Glomerular endothelial cell (primary cell): Measurements from ENCODE around the gene PIH1D2. TPM values are rescaled to one million over a fixed set of nuclear protein-coding genes. Genes with fewer than 3 reads are reported as not detected.
"Not testable (repeated sequence)": the region's sequence is repeated elsewhere in the genome, so short reads cannot be mapped to it uniquely, and the experiment has no call there.

Experiments
- DNase-seq: peaks from one replicate; pipeline ENCODE4 v3.0.0-alpha.2; 2011; ENCODE audit warnings: low read depth, low spot score; ENCODE audit errors: extremely low read depth
- total RNA-seq: library from RNA; depleted of rRNA; stranded (reverse); fragments of >200 nt; gene quantifications from 2 replicates; pipeline ENCODE4 v1.2.3, GENCODE V29; 2015

PIH1D2 gene, protein sequence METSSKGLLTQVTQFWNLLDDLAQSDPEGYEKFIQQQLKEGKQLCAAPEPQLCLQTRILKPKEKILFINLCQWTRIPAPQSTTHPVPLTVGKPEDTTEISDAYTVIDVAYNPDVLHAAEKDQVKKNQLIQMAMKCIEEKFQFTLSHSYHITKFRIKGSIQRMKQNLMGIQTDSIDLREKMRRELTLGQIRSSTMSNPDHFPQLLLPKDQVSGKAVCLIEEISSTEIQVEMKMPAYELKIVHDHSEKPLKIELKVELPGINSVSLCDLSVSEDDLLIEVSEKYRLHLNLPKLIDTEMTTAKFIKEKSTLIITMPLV
- 0.41 and 1.5 TPM in 2 replicates for total RNA-seq

DNA sequence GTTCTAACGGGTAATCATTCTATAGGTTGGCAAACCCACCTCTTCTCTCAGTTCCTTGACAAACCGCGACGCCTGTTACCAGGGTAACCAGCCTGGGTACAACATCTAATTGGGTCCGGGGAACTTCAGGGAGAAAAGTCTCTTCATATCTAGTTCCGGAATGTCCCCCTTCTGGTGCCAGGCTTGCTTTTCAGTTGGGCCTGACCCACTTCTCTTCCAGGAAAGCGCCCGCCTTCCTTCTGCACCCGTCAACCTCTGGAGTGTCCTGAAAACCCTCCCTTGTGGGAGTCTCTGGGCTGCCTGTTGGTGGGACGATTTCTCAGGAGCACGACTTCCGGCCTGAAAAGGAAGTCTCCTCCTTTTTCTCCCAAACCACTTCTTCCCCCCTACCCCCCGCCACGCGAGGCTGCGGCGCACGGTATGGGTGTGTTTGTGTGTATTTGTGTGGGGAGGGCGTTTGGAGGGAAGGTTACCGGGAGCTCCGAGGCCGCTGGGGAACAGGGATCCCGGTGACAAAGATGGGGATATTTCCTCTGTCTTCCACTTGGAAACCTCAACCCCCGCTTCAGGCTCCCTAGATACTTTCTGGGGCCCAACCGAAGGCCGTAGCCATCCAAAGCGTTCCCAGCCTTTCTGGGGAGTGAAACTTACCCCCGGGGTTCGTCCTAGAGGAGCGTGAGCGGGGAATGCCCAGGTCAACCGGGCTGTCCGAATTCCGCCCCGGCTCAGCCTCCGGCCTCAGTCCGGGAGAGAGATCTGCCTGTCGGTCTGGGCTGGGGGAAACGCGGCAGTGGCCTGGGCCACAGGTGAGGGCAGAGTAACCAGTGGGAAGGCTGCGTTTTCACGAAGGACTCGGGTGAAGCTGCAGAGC, at the start of gene PIH1D2, which contains the start of gene NKAPD1:
Gene PIH1D2 (minus strand): TSS at position 77 of the 871 bp plus-strand sequence. CDS start 843 bp downstream, outside the sequence.
Gene NKAPD1 (plus strand): TSS at position 359 of the 871 bp plus-strand sequence. CDS start 1,276 bp downstream, outside the sequence.
- peak; percentile 80 for DNase-seq

DNA sequence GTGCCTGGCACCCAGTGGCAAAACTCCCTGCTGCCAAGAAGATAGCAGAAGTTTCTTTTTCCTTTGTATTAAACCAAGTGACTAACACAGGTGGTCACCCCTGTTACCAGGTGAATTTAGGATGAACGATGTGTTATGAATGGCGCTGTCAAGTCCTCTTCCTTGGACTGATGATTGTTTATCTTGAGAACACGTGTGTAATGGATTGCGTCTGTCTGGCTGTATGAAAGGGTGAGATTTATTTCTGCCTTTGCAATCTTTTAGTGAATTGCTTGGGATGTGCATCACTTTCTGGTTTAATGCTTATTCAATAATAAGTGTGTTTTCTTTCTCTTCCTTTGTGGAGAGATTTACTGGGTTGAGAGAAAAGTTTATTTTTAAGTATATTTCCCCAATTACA, 49.3 kb upstream of the PIH1D2 start:
- DNase-seq, result no peak

DNA sequence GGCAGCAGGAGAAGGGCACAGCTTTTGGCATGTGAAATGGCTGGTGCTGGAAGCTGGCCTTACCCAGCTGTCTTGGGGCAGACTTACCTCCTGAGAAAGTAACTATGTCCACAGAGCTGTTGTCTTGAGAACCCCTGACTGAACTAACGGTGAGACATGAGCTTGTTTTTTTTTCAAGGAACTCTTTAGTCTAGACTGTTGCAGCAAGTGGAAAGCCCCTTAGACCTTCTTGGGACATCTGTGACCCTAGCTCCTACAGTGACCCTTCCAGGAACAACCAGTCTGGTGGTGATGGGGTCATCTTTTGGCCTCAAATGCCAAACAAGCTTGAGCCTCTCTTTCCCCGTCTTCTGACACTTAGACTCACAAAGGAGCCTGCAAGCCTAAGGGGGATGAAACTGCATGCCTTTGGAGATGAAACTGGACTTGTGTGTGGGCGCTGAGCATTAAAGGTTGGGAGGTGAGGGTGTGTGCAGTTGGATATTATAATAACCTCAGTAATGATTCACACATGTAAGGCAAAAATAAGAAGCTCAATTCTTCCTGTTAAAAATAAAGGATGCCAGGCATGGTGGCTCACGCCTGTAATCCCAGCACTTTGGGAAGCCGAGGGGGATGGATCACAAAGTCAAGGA, 48.3 kb upstream of the PIH1D2 start:
- DNase-seq, result no peak

DNA sequence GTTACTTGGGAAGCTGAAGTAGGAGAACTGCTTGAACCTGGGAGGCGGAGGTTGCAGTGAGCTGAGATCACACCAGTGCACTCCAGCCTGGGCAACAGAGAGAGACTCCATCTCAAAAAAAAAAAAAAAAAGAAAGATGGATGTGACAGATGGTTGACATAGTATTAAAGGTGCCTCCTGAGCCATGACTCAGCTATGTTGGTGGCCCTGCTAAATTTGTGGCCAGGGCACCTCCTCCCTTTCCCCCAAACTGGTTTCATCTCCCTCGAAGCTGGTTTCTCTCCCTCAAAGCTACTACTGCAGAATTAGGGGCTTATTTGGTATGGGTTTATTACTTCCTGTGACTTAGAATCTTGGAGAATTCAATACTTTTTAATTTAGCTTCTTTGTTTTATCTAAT, 44.4 kb upstream of the PIH1D2 start:
- no peak for DNase-seq

DNA sequence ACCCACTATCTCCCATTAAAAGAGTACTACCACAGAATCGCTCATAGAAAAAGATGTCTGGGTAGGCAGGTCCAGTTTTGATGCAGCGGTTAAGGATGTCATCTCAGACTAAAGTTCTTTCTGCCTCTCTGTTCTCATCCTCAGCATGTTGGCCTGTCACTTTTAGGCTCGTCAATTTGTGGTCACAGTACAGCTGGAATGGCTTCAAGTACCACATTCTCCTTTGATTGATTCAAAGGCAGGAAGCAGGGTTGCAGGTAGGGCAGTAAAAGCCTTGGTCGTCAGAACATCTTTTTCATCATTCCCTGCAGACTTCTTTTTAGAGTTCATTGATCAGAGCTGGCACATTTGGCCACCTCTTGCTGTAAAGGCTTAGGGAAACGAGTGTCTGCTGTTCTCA, 41.6 kb upstream of the PIH1D2 start:
- no peak for DNase-seq

DNA sequence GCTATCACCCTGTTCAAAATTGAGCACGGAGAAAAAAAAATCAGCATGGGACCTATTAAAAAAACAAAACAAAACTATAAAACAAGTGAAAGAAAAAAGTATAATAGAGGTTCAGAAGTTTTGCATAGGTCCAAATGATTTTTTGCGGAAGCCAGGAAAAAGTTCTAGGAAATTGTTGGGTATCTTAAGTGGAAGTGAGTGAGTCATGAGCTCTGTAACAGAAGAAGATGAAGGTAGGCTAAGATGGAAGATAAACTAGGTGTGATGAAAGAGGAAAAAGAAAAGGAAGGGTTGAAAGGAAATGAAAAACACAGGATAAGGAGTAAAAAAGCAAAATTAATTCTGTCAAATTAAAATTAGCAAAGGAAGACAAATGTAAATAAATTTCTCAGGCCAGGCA, 40.6 kb upstream of the PIH1D2 start:
- DNase-seq, result no peak

DNA sequence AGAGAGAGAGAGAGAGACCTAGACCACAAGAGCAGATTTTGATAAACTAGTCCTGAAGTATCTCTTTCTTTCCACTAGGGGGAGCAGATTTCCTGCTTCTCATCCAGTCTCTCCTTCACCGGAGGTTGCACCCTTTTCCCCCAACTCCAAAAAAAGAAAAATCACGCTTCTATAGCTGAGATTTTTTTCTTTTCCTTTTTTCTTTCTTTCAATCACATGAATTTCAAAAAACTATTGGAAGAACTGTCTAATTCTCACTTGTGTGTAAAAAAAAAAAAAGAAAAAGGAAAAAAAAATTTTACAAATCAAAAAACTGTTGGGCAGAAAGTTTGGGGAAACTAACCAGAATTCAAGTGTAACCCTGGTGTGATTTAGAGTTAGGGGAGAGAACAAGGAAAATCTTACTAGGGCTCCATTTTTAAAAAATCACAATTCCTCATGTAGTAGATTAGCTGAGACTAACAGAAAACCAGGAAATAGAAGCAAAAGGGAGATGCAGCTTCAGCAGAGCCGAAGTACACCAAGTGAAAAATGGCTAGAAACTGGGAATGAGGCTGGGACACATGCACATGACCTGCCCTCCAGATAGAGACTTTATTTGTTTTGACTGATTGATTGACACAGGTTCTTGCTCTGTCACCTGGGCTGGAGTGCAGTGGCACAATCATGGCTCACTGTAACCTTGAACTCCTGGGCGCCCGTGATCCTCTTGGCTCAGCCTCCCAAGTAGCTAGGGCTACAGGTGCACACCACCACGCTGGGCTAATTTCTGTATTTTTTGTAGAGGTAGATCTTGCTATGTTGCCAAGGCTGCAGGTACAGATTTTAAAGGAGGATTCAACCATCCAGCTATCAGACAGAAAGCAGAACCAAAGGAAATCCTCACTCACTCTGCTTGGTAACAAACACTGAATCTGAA, 40.0 kb upstream of the PIH1D2 start:
- DNase-seq, result peak; percentile 31

DNA sequence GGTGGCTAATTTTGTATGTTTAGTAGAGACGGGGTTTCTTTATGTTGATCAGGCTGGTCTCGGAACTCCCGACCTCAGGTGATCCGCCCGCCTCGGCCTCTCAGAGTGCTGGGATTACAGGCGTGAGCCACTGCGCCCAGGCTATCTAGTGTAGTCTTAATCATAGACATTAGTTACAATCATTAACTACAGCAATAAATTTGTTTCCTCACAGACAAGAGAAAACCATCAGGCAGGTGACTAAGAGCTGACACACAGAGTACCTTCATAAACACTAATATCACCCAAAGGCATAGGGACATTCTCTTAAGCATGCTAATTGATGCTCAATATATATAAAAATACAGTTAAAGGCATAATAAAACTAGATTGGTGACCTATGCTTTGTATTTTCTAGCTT, 32.3 kb upstream of the PIH1D2 start:
- no peak for DNase-seq

DNA sequence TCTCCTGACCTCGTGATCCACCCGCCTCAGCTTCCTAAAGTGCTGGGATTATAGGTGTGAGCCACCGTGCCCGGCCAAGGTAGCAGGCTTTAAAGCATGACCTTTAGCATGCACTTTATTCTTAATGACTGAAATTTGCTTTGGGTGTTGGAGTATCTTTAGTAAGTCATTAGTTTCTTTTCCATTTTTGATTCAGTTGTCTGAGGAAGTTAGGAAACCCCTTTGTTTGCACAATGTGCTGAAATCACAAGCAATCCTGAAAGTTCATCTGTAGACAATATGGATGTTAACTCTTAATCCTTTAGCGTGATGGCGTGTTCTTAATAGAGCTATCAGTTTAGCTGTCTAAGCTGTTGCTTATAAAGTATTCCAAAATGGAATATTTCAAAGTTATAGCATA, 29.6 kb upstream of the PIH1D2 start:
- DNase-seq, result no peak

DNA sequence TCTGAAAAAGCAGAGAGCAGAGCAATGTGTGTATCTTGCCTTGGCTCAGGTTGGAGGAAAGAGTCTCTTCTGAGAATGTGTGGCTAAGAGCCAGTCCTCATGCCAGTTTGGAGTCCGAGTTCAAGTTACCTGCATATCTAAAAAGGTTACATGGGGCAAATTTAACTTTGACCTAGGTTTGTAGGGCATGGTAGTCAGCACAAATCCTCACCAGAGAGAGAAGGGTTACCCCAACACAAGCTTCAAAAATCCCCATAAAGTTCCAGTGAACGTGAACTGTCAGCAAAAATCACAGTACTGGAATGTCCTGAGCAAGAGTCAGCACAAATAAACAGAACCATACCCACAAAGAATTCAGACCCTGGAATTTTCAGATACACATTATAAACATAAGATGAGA, 26.6 kb upstream of the PIH1D2 start:
- no peak for DNase-seq

DNA sequence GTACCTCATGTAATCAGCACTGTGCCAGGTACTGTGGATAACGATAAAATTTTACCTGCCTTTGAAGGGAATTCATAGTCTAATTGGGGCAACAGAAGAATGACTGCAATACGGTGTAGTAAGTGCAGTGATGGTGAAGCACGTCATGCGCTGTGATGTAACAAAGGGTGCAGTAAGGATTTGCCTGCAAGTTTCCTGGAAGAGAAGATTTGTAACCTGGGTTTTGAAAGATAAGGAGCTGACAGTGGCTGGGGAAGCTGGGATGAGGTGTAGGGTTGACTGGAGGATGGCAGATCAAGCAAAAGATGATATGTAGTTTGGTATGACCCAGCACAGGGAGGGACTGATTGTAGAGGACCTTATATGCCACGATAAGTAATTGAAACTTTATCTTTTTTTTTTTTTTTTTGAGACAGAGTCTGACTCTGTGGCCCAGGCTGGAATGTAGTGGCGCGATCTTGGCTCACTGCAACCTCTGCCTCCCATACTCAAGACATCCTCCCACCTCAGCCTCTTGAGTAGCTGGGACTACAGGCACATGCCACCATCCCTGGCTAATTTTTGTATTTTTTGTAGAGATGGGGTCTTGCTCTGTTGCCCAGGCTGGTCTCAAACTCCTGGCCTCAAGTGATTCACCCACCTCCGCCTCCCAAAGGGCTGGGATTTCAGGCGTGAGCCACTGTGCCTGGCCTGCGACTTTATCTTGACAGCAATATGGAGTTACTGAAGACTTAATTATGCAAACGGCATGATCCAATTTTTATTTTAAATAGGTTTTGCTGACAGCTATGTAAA, 24.1 kb upstream of the PIH1D2 start:
- no peak for DNase-seq

DNA sequence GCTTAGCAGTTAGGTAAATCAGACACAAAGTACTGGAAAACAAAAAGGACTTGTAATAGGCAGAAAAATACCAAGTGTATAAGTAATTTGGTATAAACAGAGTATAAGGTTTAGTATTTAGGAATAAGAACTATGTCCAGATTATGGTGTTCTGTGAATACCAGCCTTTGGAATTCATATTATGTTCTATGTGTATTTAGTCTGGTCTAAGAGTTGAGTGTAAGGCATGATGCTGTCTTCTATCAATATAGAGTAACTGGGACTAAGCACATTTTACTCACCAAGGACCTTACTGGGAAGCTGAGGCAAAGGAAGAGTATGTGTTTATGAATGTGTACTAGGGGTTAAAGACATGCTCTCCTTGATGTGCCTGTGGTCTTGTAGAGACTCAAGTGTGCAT, 22.4 kb upstream of the PIH1D2 start:
- no peak for DNase-seq

DNA sequence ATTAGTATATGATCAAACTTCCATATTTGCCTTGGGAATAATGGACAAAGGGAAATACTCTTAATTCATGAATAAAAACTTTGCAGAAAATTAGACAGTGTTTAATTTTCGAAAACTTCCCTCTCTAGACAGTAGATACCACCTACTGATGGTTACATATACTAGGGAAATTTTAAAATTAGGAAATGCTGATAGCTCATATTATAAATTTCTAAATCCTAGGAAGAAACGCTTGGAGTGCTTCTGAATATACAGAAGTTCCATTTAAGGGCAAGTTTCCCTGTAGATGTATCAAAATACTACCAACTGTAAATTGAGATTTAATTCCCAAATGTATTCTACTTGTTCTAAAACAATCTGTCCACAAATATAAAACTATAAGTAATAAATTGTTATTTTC, 21.5 kb upstream of the PIH1D2 start:
- not testable (repeated sequence) for DNase-seq

DNA sequence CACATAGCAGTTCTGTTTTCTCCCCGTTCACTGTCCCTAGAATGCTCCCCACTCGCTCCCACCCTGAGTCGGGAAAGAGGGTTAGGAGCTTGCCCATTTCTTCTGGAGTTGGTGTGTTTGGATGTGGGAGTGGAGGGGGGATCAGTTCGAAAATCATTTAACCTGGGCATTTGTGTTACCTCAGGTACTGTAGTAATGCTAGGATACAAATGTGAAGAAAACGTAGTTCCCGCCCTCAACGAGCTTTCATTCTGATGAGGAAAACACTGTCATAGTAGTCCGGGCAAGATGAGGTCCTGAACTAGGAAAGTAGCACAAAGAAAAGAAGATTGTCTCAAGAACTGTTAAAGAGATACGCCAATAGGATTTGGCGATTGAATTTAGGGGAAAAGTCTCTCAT, 13.4 kb upstream of the PIH1D2 start:
- DNase-seq, result no peak

DNA sequence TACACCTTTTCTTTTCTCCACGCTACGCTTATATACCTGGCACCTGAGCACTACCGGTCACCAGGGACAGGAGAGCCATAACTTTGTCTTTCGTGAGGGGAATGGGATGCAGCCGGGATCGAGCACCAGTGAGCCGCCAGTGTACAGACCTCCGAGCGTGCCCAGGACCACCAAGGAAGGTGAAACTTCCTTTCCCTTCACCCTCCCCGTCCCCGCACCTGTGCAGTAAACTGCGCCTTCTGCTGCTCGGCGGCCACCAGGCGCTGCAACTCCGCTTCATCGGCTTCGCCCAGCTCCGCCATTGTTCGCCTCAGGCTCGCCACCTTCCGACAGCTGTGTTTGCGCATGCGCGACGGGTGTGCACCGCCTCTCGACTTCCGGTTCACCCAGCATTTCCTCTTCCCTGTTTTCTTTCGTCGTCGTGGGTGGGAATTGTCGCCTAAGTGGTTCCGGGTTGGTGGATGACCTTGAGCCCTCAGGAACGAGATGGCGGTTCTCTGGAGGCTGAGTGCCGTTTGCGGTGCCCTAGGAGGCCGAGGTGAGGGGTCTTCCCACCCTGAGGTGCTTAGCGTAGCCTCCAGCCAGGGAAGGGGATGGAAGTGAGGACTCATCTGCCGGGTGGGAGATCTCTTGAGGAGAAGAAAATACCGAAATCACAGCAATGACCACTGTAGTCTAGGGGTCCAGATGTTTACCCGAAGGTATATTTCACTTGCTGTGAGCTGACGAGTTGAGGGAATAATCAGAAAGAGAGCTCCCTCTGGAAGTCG, 12.8 kb upstream of the PIH1D2 start, which contains the start of the genes SDHD and TIMM8B:
Gene SDHD (plus strand): TSS at position 452 of the 770 bp plus-strand sequence. CDS start 35 bp downstream, at position 487.
Gene TIMM8B (minus strand): TSS at position 335 of the 770 bp plus-strand sequence. CDS start 33 bp downstream, at position 302.
- DNase-seq, result peak; percentile 94

DNA sequence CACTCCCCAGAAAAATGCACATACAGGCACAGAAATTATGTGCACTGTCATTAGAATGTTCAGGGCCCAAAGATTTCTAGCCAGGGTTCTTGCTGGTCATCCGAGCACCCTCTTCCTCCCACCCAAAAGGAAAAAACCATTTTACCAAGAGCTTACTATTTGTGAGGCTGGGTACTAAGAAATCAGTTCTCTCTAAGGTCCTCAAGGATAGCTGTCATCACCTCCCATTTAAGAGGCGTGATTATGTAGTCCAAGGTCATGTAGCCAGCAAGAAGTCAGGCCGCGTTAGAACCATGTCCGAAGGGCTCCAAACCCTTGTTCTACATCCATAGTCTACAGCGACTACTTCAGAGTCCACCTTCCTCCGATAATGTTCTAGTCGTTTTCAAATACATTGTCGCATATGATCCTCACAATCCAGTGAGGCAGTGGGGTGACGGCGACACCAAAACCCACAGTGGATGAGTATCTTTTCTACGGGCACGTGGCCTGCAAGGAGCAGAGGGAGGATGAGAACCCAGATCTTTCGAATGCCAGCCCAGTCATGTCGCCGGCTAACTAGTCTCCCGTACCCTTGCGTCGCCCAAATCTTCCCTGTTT, 12.1 kb upstream of the PIH1D2 start:
- no peak for DNase-seq

DNA sequence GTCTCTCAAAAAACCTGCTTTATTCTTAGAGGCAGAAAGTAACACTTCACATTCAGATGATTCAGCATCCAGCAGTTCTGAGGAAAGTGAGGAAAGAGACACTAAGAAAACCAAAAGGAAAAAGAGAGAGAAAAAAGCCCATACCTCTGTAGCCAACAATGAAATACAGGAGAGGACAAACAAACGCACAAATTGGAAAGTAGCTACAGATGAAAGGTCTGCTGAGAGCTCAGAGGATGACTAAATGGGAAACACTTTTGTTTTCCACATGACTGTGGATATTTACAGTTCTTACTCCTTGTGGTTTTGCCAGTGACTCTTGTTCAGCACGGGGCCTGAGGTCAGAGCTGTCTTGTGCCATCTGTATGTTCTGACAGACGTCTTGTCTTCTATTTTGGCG, 8.9 kb upstream of the PIH1D2 start:
- no peak for DNase-seq

DNA sequence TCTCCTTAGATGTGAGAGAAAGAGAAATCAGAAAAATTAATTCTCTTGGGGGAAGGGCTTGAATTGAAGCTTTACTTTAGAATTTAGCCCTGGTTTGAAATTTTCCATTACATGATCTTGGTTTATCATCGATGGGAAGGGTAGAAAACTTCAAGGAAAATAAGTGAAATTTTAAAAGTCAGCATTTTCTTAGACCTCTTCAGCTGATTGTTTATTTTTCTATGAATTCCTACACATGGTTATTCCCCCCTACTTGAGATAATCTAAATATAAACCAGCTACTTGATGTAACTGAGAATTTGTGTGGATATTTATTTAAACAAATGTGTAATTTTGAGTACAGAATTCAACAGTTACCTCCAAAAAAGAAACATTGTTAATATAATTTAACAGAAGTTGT, 10.9 kb downstream of the PIH1D2 start:
- no peak for DNase-seq
